ENCODE data around the gene LSAMP. TPM values are rescaled to one million over a fixed set of nuclear protein-coding genes. Genes with fewer than 3 reads are reported as not detected.

LSAMP gene
- total and polyA plus RNA-seq, 2 of the 13 experiments (the other 11 are each of a cell fraction or from before 2014, with no cell fraction given) = not detected

DNA sequence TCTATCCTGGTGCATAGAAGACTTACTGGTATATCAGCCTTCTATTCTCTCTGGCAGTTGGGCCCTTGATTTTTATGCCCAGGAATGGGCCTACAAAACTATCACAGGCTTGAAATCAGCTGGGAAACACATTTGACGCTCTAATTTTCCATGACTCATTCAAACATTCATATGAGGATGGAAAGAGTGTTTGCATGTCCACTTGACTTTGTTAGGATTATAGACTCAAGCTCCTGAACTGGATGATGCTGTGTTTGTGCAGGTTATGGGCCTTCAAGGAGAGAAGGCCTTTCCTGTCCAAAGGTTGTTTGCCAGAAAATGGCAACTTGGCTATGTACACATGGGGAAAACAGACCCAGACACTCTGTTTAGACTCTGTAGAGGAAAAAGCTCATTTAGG, 602.1 kb downstream of the LSAMP start (continued):
- no peak for TF ChIP-seq ZFP90 (CRISPR knock-in tag; IDR thresholded peaks at IDR 0.05; ENCODE audit: borderline replicate concordance)
- TF ChIP-seq EP300 (IDR thresholded peaks at IDR 0.05; ENCODE audit: low read depth in 2 of 2, low read length in 2 of 2) = peak; percentile 12 to 84; a peak in 3 of 4 replicates
- peak; percentile 70; the same call in 1 of the 2 replicates for TF ChIP-seq EP300 (CRISPR knock-in tag; IDR thresholded peaks at IDR 0.05; ENCODE audit: borderline replicate concordance)
- TF ChIP-seq ZNF431 (CRISPR knock-in tag; IDR thresholded peaks at IDR 0.05; ENCODE audit: borderline replicate concordance, low read depth) = no peak
- peak; percentile 80; the same call in 1 of the 2 replicates for TF ChIP-seq ZNF264 (CRISPR knock-in tag; IDR thresholded peaks at IDR 0.05)
- no peak for TF ChIP-seq ZFP82 (CRISPR knock-in tag; IDR thresholded peaks at IDR 0.05; ENCODE audit: borderline replicate concordance)
- TF ChIP-seq, protein P1, sequence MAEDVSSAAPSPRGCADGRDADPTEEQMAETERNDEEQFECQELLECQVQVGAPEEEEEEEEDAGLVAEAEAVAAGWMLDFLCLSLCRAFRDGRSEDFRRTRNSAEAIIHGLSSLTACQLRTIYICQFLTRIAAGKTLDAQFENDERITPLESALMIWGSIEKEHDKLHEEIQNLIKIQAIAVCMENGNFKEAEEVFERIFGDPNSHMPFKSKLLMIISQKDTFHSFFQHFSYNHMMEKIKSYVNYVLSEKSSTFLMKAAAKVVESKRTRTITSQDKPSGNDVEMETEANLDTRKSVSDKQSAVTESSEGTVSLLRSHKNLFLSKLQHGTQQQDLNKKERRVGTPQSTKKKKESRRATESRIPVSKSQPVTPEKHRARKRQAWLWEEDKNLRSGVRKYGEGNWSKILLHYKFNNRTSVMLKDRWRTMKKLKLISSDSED (CRISPR knock-in tag; IDR thresholded peaks at IDR 0.05) = no peak
- TF ChIP-seq FOXP1 (IDR thresholded peaks at IDR 0.05) = no peak
- TF ChIP-seq FOXP1 (CRISPR knock-in tag; IDR thresholded peaks at IDR 0.05) = peak; percentile 78
- TF ChIP-seq HNRNPLL (IDR thresholded peaks at IDR 0.05; ENCODE audit: low read depth, low read length, poor library complexity, severe bottlenecking) = no peak
- TF ChIP-seq, protein P2, sequence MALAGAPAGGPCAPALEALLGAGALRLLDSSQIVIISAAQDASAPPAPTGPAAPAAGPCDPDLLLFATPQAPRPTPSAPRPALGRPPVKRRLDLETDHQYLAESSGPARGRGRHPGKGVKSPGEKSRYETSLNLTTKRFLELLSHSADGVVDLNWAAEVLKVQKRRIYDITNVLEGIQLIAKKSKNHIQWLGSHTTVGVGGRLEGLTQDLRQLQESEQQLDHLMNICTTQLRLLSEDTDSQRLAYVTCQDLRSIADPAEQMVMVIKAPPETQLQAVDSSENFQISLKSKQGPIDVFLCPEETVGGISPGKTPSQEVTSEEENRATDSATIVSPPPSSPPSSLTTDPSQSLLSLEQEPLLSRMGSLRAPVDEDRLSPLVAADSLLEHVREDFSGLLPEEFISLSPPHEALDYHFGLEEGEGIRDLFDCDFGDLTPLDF (CRISPR knock-in tag; IDR thresholded peaks at IDR 0.05) = no peak
- peak; percentile 77 for TF ChIP-seq ZNF629 (CRISPR knock-in tag; conservative IDR thresholded peaks at IDR 0.05)
- TF ChIP-seq, protein P3, sequence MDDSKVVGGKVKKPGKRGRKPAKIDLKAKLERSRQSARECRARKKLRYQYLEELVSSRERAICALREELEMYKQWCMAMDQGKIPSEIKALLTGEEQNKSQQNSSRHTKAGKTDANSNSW (CRISPR knock-in tag; IDR thresholded peaks at IDR 0.05; ENCODE audit: borderline replicate concordance) = no peak
- TF ChIP-seq, protein P4, sequence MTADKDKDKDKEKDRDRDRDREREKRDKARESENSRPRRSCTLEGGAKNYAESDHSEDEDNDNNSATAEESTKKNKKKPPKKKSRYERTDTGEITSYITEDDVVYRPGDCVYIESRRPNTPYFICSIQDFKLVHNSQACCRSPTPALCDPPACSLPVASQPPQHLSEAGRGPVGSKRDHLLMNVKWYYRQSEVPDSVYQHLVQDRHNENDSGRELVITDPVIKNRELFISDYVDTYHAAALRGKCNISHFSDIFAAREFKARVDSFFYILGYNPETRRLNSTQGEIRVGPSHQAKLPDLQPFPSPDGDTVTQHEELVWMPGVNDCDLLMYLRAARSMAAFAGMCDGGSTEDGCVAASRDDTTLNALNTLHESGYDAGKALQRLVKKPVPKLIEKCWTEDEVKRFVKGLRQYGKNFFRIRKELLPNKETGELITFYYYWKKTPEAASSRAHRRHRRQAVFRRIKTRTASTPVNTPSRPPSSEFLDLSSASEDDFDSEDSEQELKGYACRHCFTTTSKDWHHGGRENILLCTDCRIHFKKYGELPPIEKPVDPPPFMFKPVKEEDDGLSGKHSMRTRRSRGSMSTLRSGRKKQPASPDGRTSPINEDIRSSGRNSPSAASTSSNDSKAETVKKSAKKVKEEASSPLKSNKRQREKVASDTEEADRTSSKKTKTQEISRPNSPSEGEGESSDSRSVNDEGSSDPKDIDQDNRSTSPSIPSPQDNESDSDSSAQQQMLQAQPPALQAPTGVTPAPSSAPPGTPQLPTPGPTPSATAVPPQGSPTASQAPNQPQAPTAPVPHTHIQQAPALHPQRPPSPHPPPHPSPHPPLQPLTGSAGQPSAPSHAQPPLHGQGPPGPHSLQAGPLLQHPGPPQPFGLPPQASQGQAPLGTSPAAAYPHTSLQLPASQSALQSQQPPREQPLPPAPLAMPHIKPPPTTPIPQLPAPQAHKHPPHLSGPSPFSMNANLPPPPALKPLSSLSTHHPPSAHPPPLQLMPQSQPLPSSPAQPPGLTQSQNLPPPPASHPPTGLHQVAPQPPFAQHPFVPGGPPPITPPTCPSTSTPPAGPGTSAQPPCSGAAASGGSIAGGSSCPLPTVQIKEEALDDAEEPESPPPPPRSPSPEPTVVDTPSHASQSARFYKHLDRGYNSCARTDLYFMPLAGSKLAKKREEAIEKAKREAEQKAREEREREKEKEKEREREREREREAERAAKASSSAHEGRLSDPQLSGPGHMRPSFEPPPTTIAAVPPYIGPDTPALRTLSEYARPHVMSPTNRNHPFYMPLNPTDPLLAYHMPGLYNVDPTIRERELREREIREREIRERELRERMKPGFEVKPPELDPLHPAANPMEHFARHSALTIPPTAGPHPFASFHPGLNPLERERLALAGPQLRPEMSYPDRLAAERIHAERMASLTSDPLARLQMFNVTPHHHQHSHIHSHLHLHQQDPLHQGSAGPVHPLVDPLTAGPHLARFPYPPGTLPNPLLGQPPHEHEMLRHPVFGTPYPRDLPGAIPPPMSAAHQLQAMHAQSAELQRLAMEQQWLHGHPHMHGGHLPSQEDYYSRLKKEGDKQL (CRISPR knock-in tag; IDR thresholded peaks at IDR 0.05; ENCODE audit: low read depth) = 0 out of 2 replicates have a peak, but pooled peaks have one; percentile 23
- no peak for TF ChIP-seq KAT7 (CRISPR knock-in tag; IDR thresholded peaks at IDR 0.05; ENCODE audit: borderline replicate concordance)
- no peak for TF ChIP-seq MAF1 (CRISPR knock-in tag; IDR thresholded peaks at IDR 0.05; ENCODE audit: borderline replicate concordance)
- peak; percentile 88 for TF ChIP-seq FOSL2 (CRISPR knock-in tag; IDR thresholded peaks at IDR 0.05)
- no peak for TF ChIP-seq ZFP1 (CRISPR knock-in tag; IDR thresholded peaks at IDR 0.05)
- TF ChIP-seq, protein P5, sequence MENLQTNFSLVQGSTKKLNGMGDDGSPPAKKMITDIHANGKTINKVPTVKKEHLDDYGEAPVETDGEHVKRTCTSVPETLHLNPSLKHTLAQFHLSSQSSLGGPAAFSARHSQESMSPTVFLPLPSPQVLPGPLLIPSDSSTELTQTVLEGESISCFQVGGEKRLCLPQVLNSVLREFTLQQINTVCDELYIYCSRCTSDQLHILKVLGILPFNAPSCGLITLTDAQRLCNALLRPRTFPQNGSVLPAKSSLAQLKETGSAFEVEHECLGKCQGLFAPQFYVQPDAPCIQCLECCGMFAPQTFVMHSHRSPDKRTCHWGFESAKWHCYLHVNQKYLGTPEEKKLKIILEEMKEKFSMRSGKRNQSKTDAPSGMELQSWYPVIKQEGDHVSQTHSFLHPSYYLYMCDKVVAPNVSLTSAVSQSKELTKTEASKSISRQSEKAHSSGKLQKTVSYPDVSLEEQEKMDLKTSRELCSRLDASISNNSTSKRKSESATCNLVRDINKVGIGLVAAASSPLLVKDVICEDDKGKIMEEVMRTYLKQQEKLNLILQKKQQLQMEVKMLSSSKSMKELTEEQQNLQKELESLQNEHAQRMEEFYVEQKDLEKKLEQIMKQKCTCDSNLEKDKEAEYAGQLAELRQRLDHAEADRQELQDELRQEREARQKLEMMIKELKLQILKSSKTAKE (CRISPR knock-in tag; IDR thresholded peaks at IDR 0.05; ENCODE audit: borderline replicate concordance) = no peak
- TF ChIP-seq, protein P6, sequence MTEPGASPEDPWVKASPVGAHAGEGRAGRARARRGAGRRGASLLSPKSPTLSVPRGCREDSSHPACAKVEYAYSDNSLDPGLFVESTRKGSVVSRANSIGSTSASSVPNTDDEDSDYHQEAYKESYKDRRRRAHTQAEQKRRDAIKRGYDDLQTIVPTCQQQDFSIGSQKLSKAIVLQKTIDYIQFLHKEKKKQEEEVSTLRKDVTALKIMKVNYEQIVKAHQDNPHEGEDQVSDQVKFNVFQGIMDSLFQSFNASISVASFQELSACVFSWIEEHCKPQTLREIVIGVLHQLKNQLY (CRISPR knock-in tag; IDR thresholded peaks at IDR 0.05) = no peak

All from HepG2 (cell line).